Measurements from ENCODE around the gene ASTL.

Gene ASTL

DNA sequence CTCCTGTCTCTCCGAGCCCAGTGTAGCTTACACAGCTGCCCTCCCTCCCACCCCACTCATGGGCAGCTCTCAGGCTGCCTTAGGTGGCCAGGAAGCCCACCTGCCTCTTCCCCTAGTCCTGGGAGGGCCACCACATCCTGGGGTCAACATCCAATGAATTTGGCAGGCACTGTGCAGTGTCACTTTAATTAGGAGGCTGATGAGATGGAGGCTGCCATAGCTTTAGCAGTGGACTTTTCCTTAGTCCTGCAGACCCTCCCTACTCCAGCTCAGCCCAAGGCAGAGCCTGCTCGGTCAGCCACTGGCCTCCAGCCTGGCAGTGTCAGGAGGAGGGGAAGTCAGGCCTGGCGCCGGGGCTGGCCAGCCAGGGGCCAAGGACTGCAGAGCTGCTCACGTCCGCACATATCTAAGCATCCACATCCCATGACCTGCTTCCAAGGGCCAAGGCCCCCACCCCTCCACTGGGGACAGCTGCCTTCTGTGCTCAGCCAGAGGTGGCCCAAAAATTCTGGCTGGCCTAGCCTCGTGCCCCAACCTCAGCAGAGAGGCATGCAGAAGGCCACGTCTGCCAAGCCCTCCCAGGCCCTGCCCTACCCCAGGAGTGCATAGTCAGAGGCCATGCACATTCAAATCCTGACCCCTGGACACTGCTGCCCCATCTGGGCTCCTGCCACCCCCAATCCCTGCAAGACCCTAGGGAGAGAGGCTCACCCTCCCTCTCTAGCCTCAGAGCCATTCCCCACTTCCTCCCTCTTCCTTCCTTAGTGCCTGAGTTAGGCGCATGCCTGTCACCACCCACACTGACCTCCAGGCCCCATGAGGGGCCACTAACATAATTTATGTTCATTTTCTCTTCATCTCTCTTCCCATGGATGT, 55.0 kb downstream of the ASTL start:
- Histone ChIP-seq H3K27ac (ENCODE audit: low read depth, low read length) (no peak overlapping the region), H3K27me3 (ENCODE audit: control insufficient read depth, insufficient read depth, low read length) (no peaks in the 10 kb centered on the region), H3K9ac (ENCODE audit: low read depth, low read length) (no peak overlapping the region), H3K36me3 (ENCODE audit: control insufficient read depth, insufficient read depth, low read length) (no peaks in the 10 kb centered on the region), H3K9me3 (ENCODE audit: control insufficient read depth, insufficient read depth, low read length) (no peaks in the 10 kb centered on the region), H3K4me1 (ENCODE audit: control insufficient read depth, insufficient read depth, low read length) (no peaks in the 10 kb centered on the region), H3K4me3 (ENCODE audit: low read depth, low read length) (no peak overlapping the region)

DNA sequence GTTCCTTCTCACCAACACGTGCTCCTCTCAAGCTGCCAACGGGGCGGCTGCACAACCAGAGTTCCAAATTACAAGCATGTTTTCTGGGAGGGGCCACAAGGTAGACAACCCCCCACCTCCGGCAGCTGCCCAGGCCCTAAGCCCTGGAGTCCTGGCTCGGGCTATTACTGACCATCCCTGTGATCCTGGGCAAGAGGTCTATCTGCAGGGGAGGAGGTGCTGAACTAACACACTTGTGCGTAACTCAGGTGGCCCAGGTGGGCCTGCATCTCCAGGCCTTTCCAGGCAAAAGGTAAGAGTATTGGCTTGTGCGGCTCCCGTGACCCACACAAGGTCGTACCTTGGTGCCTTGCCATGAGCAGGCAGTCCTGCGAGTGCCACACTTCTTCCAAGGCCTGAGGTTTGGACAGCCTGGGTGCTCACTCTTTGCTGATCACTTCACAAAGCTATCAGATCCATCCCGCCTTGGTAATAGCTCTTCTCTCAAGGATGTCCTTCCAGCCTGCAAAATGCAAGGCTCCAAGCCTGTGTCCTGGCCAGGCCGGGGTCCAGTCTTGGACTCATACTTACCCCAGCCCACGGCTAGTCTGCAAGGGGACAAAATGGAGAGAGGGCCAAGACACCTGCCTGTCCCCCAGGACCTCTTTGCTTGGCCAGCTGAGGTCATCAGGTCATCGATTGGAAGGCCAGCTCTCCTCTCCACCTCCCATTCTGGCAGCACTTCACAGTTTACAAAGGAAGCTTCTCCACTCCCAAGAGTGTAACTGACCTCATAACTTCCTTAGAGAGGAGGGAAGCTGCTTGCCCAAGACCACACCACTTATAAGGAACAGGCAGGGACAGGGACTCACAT, 55.9 kb downstream of the ASTL start:
- no peak overlapping the region for H3K27ac ChIP-seq (ENCODE audit: low read depth, low read length)
- no peak overlapping the region for H3K9ac ChIP-seq (ENCODE audit: low read depth, low read length)
- H3K9me3 ChIP-seq (ENCODE audit: control insufficient read depth, insufficient read depth, low read length): no peaks in the 10 kb centered on the region
- H3K4me1 ChIP-seq (ENCODE audit: control insufficient read depth, insufficient read depth, low read length): no peaks in the 10 kb centered on the region
- no peak overlapping the region for H3K4me3 ChIP-seq (ENCODE audit: low read depth, low read length)
- H3K27me3 ChIP-seq (ENCODE audit: control insufficient read depth, insufficient read depth, low read length): no peaks in the 10 kb centered on the region
- H3K36me3 ChIP-seq (ENCODE audit: control insufficient read depth, insufficient read depth, low read length): no peaks in the 10 kb centered on the region

DNA sequence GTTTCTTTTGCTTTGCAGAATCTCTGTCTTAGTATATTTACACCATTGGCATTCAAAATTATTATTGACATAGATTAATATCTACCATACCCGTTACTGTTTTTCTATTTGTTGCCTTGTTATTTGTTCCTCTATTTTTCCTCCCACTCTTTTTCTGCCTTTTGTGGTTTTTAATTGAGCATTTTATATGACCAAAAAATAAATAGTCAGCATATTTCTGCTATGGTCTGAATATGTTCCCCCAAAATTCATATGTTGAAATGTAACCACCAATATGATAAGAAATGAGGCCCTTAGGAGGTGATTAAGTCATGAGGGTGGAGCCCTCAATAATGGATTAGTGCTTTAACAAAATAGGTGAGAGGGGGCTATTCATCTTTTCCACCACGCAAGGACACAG, 57.3 kb downstream of the ASTL start:
- no peak overlapping the region for H3K27ac ChIP-seq (ENCODE audit: low read depth, low read length)
- H3K4me3 ChIP-seq (ENCODE audit: low read depth, low read length): no peak overlapping the region
- H3K4me1 ChIP-seq (ENCODE audit: control insufficient read depth, insufficient read depth, low read length): no peaks in the 10 kb centered on the region
- no peak overlapping the region for H3K9ac ChIP-seq (ENCODE audit: low read depth, low read length)
- no peaks in the 10 kb centered on the region for H3K36me3 ChIP-seq (ENCODE audit: control insufficient read depth, insufficient read depth, low read length)
- no peaks in the 10 kb centered on the region for H3K27me3 ChIP-seq (ENCODE audit: control insufficient read depth, insufficient read depth, low read length)
- H3K9me3 ChIP-seq (ENCODE audit: control insufficient read depth, insufficient read depth, low read length): no peaks in the 10 kb centered on the region

DNA sequence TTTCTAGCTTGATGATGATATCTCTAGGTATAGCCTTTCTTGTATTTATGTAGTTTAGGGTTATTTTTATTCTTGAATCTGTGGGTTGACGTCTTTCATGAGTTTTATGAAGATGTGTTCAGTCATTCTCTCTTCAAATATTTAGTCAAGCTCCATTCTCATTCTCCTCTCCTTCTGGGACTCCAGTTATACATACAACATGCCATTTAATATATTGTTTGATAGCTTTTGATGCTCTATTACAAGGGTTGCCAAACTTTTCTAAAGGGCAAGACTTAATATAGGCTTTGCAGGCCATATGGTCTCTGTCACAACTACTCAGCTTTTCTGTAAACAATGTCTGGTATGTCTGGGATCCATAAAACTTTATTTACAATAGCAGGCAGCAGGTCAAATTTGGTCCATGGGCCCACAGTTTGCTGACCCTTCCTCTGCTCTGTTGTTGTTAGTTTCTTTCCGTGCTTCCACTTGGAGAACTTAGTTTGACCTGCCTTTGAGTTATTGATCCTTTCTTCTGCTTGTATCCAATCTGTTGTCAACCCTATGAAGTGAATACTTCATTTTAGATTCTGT, 63.0 kb downstream of the ASTL start:
- H3K27ac ChIP-seq (ENCODE audit: low read depth, low read length): no peak overlapping the region
- no peaks in the 10 kb centered on the region for H3K36me3 ChIP-seq (ENCODE audit: control insufficient read depth, insufficient read depth, low read length)
- H3K27me3 ChIP-seq (ENCODE audit: control insufficient read depth, insufficient read depth, low read length): no peaks in the 10 kb centered on the region
- H3K4me3 ChIP-seq (ENCODE audit: low read depth, low read length): no peak overlapping the region
- H3K9ac ChIP-seq (ENCODE audit: low read depth, low read length): no peak overlapping the region
- H3K9me3 ChIP-seq (ENCODE audit: control insufficient read depth, insufficient read depth, low read length): no peaks in the 10 kb centered on the region
- H3K4me1 ChIP-seq (ENCODE audit: control insufficient read depth, insufficient read depth, low read length): no peaks in the 10 kb centered on the region

DNA sequence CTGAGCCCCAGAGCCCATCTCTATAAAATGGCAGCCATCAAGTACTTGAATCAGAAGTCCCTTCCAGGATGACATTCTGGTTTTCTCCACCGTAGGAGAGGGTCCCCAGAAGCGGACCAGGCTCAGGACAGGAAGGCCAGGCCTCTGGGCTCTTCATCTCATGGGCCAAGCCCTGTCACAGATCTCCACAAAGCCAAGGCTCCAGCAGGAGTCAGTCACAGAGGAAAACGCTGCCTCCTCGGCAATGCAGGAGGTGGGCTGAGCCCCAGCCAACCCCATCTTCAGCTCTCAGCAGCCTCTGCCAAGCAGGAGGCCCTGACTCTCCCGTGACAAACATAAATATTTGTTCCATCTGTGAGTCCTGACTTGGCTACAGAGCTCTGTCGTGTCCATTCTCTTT, 64.1 kb downstream of the ASTL start:
- no peaks in the 10 kb centered on the region for H3K27me3 ChIP-seq (ENCODE audit: control insufficient read depth, insufficient read depth, low read length)
- no peak overlapping the region for H3K9ac ChIP-seq (ENCODE audit: low read depth, low read length)
- H3K4me1 ChIP-seq (ENCODE audit: control insufficient read depth, insufficient read depth, low read length): no peaks in the 10 kb centered on the region
- no peak overlapping the region for H3K4me3 ChIP-seq (ENCODE audit: low read depth, low read length)
- H3K9me3 ChIP-seq (ENCODE audit: control insufficient read depth, insufficient read depth, low read length): no peaks in the 10 kb centered on the region
- H3K36me3 ChIP-seq (ENCODE audit: control insufficient read depth, insufficient read depth, low read length): no peaks in the 10 kb centered on the region
- H3K27ac ChIP-seq (ENCODE audit: low read depth, low read length): no peak overlapping the region

DNA sequence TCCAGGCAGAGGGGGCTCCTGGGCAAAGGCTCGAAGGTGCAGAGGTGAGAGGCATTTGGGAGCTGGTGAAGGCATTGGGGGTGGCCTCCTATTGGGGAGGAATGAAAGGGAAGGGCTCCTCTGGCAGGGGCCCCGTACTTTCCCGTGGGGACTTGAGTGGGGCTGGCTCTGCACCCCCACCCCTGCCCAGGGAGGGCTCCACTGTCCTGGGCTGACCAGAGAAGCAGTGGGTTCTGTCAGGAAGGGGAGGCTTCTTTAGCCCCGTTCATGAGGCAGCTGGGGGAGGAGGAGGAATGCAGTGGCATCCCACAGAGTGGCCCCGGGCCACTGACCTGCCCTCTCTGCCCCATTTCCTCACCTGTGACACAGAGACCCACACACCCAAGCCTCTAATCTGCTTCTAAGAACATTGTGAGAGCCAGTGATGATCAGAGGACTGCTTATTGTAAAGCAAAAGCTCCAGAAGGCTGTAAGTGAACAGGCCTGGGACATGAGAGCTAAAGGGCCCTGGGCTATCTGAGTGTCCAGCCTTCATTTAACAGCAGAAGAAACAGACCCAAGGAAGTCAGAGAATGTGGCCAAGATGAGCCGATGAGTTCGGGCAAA, 65.0 kb downstream of the ASTL start:
- Histone ChIP-seq H3K4me1 (ENCODE audit: control insufficient read depth, insufficient read depth, low read length) (no peaks in the 10 kb centered on the region), H3K4me3 (ENCODE audit: low read depth, low read length) (no peak overlapping the region), H3K9me3 (ENCODE audit: control insufficient read depth, insufficient read depth, low read length) (no peaks in the 10 kb centered on the region), H3K27me3 (ENCODE audit: control insufficient read depth, insufficient read depth, low read length) (no peaks in the 10 kb centered on the region), H3K9ac (ENCODE audit: low read depth, low read length) (no peak overlapping the region), H3K27ac (ENCODE audit: low read depth, low read length) (no peak overlapping the region), H3K36me3 (ENCODE audit: control insufficient read depth, insufficient read depth, low read length) (no peaks in the 10 kb centered on the region)
